Renal cortex interstitium (tissue), 11 donors: ENCODE measurements around the gene DROSHA. TPM values are rescaled to one million over a fixed set of nuclear protein-coding genes. Genes with fewer than 3 reads are reported as not detected.
A peak's percentile ranks its signal among the peaks of the same experiment; 100 is the strongest.

Experiments
- DNase-seq, 11 donors: peaks; one replicate each; pipeline ENCODE4 v3.0.0-alpha.2; 2013; ENCODE audit warnings: low read depth in 9 of 11, low spot score in 4 of 11; ENCODE audit errors: extremely low read depth in 1 of 11
- polyA plus RNA-seq, 3 donors: library from polyadenylated mRNA; unstranded; fragments of 120-200 nt; gene quantifications; one replicate each; pipeline ENCODE4 v1.2.1, GENCODE V29; 2013; ENCODE audit not compliant: insufficient read length in 3 of 3

Gene DROSHA
- polyA plus RNA-seq, 3 donors = 87.6 to 92.8 (median 91.2) TPM

DNA sequence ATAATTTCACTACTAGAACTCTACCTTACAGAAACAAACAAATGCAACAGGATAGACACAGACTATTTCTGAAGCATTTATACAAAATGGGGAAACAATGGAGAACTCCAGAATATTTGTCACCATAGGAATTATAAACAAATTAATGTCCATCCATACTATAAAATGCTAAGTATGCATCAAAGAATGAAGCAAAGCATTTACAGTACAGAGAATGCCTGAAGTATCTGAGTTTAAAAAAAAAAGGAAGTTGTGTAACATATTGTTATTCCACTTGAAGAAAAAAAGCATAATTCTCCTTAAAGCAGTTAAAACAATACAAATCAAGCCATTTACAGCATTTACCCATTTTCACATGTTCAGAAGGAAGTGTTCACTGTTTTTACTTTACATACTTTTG, 53.0 kb downstream of the DROSHA start:
- no peak for DNase-seq

DNA sequence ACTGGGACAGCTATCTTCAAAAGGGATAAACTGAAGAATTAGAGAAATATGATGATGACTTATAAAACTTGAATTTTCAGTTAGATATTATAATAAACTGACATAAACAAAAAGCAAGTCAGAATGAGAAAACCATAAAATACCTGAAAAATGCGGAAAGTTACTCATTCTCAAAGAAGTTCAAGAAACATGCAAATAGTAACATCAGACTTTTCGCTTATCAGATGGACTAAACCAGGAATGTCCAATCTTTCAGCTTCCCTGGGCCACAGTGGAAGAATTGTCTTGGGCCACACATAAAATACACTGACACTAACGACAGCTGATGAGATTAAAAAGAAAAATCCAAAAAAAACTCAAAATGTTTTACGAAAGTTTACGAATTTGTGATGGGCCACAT, 53.9 kb downstream of the DROSHA start:
- no peak for DNase-seq

DNA sequence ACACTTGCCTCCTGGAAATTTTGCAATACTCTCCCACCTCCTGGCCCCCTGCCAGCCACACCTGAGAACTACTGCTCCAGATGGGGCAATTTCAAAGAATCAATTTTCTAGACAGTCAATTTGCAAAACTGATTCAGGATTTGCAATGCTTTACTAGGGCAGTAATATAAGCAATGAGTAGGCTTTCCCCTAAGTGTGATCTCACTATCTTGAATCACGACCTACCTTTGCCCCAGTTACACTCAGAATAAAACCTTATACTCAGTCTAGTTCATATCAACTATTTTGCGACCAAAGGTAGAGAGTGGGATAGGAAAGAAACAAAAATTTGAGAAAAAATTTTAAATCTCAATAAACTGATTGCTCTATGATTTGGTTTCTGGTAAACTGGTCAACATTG, 54.4 kb downstream of the DROSHA start:
- DNase-seq = no peak

DNA sequence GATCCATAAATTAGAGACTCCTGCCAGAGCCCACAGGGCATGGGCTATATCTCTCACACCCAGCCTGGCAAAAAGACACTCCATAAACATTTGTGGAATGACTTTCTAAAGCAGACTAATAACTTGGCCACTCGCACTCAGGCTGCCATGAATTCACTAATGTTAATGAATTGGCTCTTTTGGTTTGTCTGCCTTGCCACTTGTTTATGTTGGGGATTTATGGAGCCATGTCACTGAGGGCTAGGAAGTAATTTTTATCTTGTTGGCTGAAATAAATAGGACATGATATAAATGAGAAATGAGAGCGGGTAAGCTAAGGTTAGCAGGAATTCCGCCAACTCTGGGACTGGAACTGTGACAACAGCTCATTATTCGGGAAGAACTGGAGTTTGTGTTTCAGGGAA, 55.2 kb downstream of the DROSHA start:
- peak in 8 of 11 donors; percentile 16 to 61 (median 48) for DNase-seq

DNA sequence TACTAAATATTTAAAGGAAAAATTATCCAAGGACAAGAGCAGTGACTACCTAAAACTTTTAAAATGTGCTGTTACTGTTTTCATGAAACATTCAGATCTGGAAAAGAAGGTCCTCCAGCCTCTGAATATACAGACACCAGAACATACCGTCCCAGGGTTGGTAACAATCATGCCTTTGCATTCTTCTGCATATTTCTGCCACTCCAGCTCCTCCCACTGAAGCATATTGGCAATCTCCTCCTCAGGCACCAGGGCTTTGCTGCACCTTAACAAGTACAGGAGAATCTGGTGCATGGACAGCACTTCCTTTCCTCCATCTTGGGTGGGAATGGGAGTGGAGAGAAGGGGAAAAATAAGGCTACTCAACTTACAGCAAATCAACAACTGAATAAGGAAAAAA, 60.0 kb downstream of the DROSHA start:
- no peak for DNase-seq

DNA sequence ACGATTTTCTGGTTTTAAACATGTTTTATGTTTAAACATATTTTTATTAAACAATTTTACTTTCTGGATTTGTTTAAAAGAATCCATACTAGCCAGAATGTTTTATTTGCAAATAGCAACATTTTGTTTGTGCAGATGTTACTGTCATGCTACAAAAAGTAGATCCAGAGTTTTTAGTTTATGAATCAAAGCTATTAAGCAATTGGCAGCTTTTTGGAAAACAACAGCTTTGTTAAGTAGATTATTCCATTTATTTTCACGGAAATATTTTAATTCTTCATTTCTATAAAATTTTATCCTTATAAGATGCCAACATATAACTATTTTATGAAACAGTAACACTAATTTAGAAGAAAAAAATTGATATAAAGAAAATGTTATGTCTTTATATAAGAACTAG, 60.9 kb downstream of the DROSHA start:
- DNase-seq = no peak

DNA sequence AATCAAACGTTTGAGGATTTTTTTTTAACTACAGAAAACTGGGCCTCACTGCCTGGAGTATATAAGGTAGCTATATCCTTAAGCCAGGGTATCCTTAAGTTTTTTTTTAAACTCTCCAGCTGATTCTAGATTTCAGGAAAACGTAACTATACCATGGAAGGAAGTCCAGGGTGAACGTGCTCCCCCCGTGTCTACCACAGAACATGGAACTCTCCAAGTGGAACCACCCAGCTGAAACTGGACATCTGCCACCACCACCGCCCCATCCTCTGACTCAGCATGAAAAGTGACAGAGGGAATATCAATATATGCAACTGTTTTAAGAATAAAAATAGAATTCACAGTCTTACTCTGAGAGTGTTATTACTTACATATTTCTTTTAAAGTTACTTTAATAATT, 61.3 kb downstream of the DROSHA start:
- DNase-seq = no peak

DNA sequence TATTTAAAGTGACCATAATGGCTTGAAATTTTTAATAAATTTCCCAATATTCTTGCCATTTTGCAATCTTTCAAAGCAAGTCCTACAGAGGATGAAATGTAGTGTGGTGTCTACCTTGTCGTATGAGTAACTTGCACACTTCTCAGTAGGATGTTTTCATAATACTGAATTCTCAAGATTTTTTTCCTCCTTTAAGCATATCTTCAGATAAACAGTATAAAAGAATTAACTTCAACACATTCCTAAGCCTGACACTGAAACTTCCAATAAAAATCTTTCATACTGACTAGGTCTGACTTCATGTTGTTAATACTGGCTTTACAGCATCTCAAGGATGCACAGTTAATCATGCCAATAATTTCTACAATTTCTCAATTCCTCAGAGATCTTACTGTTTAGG, 62.0 kb downstream of the DROSHA start:
- no peak for DNase-seq

DNA sequence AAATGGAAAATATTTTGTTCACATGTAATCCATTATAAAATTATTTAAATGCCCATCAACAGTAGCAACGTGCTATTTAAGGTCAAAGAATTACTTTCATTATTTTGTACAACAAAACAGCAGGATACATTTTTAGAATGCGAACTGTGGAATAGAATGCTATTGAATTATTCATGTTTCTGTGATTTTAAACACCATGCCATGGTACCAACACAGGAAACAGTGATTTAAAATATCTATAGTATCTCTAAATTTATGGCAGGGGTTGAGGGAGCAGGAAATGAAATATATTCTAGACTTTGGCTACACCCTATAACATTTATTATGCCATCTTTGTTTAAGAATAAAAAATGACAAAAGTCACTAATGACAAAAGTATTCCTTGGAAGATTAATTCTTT, 62.4 kb downstream of the DROSHA start:
- DNase-seq = no peak

DNA sequence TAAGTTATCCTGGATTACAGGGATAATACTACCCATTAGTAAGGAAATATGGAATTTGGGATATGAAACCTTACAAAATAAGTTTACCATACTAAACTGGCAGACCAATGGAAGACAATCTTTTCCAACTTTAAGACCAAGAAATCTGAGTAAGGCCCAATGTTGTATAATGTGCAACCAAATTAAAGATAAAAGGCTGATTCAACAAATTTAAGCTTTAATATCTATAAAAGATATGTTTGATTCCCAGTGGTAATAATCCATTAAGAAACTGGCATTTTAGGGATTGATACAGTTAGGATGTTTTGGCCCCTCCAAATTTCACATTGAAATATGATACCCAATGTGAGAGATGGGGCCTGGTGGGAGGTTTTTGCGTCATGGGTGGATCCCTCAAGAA, 66.6 kb downstream of the DROSHA start:
- no peak for DNase-seq

DNA sequence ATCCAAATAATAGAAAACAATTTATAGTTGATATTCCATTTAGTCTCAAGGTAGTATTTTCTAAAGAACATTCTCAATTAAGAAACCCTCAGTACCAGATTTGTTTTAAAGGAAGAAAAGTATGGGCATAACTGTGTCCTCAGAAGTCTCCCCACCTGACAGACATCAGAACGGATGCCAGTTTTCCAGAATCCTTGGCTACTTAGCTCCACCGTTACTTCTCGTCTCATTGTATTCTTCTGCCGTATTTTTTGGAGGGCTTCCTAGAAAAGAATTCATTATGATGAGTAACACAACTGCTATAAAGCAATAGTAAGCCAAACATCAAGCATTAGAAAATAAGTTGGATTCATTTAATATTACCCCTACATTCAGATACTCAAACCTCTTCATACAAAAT, 67.8 kb downstream of the DROSHA start:
- no peak for DNase-seq

DNA sequence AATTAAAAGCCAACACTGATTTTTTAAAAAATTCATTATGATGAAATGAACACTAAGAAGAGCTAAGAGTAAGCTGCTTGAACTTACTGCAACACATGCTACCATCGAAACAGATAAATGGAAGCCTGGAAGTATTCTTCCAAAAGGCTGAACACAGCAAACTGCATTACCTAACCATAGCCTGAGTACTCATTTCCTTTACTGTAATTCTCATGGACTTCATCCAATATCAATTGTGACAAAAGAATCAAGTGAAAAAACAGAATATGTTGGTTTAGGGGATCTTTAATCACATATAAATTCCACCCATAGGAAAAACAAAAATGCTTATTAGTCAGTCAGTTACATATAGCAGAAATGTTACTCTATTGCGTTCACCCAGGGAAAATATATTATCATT, 68.5 kb downstream of the DROSHA start:
- DNase-seq = no peak

DNA sequence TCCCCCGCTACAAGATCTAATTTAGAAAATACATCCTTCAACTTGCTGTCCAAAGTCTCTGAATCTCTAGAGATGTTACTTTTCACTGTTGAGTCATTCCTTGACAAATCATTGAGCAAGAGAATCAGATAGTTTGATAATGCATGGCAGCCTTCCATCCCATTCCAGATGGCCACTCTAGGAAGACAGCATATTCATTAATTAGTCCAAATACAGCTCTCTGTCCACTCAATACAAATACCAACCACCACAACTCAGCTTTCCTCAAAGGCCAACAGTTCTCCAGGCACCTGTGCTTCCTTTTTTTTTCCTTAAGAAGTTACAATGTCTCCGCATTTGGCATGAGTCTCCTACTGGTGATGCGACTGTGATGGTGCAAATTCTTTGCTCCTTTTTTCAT, 72.3 kb downstream of the DROSHA start:
- no peak for DNase-seq

DNA sequence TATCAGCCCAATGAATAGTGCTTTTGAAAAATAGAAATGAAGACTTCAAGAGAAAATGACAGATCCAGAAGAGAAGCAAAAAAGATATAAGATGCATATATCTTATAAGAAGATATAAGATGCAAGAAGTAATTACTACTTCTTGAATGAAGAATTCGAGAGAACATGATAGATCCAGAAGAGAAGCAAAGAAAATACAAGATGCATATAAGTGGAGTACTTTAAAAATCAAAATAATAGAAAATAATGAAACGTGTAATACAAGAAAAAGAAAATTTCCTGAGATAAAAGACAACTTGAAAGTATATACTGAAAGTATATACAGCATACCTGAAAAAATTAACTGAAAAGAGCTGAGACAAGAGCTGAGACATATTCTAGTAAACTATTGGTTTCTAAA, 76.7 kb downstream of the DROSHA start:
- no peak for DNase-seq

DNA sequence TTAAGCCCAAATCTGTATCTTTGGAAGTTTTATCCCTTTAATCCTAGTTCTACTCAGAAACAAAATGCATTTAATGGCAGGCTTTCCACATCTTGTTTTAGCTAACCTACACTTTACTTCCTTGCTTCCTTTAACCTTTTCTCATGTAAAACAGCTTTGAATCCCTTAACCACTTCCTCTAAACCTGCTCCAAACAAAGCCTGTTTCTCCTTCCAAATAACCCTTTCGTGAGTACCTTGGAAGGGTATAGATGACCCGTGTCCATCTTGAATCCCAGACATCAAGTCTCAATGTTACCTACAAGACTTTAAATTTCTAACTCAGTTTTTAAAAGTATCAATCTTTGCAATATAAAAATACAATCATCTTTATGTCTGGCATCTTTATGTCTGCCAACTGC, 78.4 kb downstream of the DROSHA start:
- no peak for DNase-seq

DNA sequence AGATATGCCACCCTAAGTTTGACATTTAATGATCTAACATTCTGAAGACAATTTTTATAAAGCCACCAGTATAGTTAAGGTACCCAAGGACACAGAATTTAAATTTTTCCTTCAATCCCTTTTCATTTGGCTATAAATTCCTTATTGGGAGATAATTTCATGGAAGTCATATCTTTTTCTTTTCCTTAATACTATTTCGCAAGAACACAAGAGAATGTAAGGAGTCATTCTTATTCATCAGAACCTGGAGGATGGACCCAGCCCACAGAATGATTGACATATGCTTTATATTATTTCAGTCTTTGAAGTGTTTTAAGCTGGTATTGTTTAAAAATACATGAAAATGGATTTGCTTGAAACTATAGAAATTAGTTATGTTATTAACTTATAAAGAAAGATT, 79.6 kb downstream of the DROSHA start:
- no peak for DNase-seq

DNA sequence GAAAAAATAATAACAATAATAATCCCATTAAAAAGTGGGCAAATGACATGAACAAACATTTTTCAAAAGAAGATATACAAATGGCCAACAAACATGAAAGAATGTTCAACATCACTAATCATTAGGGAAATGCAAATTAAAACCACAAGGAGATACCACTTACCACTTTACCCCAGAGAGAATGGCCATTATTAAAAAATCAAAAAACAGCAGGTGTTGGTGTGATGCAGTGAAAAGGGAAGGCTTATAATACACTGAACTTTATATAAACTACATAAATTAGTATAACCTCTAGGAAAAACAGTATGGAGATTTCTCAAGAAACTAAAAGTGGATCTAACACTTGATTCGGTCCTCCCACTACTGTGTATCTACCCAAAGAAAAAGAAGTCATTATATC, 81.9 kb downstream of the DROSHA start:
- DNase-seq = no peak

DNA sequence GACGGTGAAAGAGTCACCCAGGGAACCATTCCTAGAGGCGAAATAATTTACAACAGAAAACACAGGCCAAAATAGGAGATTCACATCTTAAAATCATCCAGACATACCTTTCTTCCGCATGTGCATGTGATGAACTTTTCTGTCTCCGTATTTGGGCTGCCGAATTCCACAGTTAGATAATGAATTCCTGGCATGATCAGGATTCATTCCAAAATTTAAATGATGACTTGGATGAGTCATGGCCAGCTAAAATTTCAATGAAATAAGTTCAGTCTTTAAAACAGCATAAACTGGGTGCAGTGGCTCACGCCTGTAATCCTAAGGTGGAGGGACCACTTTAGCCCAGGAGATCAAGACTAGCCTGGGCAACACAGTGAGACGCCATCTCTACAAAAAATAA, 82.7 kb downstream of the DROSHA start:
- DNase-seq = no peak

DNA sequence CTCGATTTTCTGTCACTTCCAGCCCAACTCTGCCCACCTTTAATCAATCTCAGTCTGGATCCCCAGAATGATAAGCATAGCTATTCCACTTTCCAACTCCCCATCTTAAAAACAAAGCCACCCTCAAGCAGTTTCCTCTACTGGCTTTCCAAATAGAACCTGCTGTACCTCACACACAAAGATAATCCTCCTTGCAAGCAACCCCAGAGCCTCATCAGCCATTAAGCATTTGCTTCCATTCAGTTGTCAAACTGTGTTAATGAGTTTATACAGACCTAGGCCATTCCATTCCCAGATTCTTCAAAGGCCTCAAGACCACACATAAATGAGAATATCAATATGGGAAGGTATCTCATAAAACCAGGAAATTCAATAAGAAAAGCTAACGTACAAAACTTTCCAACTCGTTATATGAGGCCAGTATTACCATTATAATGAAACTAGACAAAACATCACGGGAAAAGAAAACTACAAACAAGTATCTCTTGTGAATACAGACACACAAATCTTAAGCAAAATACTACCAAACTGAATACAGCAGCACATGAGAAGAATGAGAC, 86.8 kb downstream of the DROSHA start:
- DNase-seq = no peak

DNA sequence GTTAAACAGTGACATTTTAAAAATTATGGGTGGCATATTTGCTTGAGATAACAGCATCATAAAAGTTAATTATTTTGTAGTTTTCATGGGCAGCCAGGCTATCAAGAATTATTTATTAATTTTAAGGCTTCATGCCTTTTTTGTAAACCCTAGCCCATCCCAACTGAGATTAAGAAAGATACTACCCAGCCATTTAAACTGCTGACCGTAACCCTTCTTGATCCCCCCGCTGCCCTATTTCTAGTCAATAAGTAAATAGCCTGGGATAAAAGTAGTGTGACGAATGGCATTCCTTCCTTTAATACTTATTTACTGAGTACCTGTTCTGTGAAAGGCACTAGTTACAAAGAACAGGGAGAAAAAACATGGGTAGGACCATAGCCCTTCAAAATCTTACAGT, 88.3 kb downstream of the DROSHA start:
- DNase-seq = no peak

DNA sequence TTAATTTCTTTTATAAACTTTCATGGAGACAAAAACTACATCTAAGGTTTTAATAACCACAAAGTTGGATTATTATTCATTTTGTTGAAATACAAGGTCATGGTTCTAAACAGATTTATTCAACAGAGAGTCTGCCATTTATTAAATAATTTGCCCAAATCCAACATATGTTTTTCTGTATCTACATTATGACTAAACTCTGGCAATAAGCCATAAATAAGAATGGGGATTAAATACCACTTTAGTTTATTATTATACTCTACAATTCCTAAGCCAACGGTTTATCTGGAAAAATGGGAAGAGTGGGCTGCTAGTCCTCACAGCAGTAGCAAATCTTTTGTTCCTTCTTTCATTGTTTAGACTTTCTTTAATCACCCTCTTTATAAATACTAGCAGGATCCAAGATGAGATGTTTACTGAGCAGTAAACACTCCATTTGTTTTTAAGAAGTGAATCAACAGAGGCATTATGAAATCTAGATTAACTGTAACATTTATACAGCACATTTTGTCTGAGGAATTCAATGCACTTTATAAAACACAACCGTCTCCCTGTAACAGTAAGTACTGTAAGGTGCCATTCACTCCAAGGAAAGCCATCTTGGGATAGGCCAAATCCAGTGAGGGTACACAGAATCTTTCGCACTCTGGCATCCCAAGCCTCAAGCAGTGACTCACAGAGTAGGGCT, 89.7 kb downstream of the DROSHA start:
- no peak for DNase-seq
